SH-SY5Y (cell line): ENCODE measurements around the gene PRDX5.

Experiments used
- GATA2 ChIP-seq: IDR thresholded peaks from 2 replicates; pipeline ENCODE4 v1.6.1; 2011; ENCODE audit warnings: mild to moderate bottlenecking, low read depth, low read length
- GATA3 ChIP-seq: IDR thresholded peaks from 2 replicates; pipeline ENCODE4 v1.6.1; 2011; ENCODE audit warnings: low read depth, mild to moderate bottlenecking, low read length, moderate library complexity

PRDX5 gene

DNA sequence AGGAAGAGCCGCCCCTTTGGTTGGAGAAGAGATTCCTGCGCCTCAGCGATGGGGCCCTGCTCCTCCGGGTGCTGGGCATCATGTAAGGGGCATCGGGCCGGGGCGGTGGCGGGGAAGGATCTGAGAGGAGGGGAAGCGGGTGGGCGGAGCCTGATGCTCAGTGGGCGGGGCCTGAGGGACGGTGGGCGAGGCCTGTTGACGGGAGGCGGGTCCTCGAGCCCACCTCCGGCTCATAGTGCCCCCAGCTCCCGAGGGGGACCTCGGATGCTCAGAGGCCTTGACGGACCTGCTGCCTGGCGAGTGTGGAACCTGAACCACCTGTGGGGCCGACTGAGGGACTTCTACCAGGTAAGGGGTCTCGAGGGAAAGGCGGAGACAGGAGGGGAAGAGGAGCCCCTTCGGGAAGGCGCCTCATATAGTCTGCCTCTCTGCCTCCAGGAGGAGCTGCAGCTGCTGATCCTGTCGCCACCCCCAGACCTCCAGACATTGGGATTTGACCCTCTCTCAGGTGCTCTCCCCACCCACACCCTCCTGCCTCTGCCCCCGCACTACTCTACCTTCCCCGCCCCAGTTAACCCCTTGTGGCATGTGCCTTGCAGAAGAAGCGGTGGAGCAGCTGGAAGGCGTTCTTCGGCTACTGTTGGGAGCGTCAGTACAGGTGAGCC, 22.9 kb downstream of the PRDX5 start:
- no peak for TF ChIP-seq GATA3
- no peak for TF ChIP-seq GATA2

- TF ChIP-seq GATA2, result no peak
- no peak for TF ChIP-seq GATA3
Observed at GRCh38 chr11:64341429-64341828, 23.5 kb downstream of the PRDX5 start.

GRCh38 chr11:64341851-64342791, 24.2 kb downstream of the PRDX5 start:
- no peak for TF ChIP-seq GATA2

DNA sequence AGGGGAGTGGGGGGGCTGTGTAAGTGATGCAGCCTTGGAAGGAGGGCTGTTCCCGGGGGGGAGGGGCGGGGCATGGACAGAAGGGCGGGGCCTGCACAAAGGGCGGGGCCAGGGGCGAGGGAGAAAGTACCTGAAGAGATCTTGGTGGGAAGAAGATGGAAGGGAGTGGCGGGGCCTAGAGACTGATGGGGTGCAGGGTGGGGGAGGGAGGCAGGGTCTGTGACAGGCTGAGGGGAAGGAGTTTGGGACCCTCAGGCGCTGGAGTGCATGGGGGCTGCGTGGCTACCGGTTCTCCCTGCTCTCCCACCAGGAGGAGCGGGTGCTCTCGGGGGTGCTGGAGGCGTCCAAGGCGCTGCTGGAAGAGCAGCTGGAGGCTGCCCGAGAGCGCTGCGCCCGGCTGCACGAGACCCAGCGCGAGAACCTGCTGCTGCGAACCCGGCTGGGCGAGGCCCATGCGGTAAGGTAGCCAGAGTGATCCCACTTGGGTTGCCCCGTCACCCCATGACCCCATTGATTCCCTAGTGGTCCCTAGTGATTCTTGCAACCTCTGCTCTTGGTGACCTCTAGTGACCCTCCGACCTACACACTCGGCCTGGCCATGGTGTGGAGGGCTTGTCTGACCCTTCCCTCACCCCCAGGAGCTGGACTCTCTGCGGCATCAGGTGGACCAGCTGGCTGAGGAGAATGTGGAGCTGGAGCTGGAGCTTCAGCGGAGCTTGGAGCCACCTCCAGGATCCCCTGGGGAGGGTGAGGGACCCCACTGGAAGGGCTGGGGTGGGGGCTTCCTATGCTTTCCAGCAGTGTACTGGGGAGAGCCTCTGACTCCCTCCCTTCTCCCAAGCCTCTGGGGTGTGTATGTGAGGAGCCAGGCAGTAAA, 25.2 kb downstream of the PRDX5 start:
- TF ChIP-seq GATA2 (no peak), GATA3 (no peak)

GRCh38 chr11:64343767-64344559, 26.0 kb downstream of the PRDX5 start:
- no peak for TF ChIP-seq GATA2
- no peak for TF ChIP-seq GATA3

DNA sequence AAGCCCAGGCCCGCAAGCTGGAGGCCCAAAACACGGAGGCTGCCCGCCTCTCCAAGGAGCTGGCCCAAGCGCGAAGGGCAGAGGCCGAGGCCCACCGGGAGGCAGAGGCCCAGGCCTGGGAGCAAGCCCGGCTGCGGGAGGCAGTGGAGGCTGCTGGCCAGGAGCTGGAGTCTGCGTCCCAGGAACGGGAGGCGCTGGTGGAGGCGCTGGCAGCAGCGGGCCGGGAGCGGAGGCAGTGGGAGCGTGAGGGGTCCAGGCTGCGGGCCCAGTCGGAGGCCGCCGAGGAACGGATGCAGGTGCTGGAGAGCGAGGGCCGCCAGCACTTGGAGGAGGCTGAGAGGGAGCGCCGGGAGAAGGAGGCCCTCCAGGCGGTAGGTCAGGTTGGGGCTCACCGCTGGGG, 26.9 kb downstream of the PRDX5 start:
- TF ChIP-seq GATA2, result no peak

GRCh38 chr11:64347193-64347867, 29.4 kb downstream of the PRDX5 start:
- TF ChIP-seq GATA2 (no peak), GATA3 (no peak)

GRCh38 chr11:64348383-64349024, 30.6 kb downstream of the PRDX5 start:
- TF ChIP-seq GATA3 (no peak), GATA2 (no peak)

GRCh38 chr11:64349025-64349387, 31.1 kb downstream of the PRDX5 start:
- TF ChIP-seq GATA2, result no peak
- no peak for TF ChIP-seq GATA3

- no peak for TF ChIP-seq GATA3
- TF ChIP-seq GATA2, result no peak
Observed at GRCh38 chr11:64349404-64349803, 31.5 kb downstream of the PRDX5 start.

- TF ChIP-seq GATA3 (no peak), GATA2 (no peak)
Observed at GRCh38 chr11:64351136-64351631, 33.3 kb downstream of the PRDX5 start.
